ENCODE measurements around the gene KIF2A.
"Not testable (repeated sequence)": the region's sequence is repeated elsewhere in the genome, so short reads cannot be mapped to it uniquely, and the experiment has no call there.

KIF2A gene

DNA sequence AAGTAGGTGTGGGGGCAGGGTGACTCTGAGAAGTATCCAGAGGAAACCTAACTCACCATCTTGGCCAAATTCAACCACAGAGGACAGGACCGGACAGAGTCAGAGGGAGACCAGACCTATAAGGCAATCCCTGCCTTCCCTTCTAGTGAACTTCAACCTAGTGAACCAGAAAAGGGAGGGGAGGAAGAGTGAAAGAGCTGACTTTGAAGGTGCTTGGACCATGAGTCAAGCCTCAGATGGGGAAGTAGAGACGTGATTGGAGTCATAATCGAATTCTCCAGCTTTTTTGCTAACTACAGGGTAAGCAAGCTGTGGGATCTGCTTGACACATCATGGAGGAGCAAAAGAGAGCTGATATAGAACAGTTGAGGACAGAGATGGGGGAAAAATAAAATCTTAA lies 18.8 kb upstream of the KIF2A start:
- no peak overlapping the region for H3K27ac ChIP-seq (ENCODE audit: low read depth in 2 of 2, low read length in 2 of 2)
- H3K4me3 ChIP-seq (ENCODE audit: low read length in 2 of 2), result no peak overlapping the region
- H3K27me3 ChIP-seq (ENCODE audit: control insufficient read depth in 2 of 2, insufficient read depth in 2 of 2, low read length in 2 of 2), result no peaks in the 10 kb centered on the region
- H3K4me1 ChIP-seq (ENCODE audit: control insufficient read depth in 2 of 2, insufficient read depth in 2 of 2, low read length in 2 of 2), result peaks cover 3 to 4% of the 10 kb centered on the region in 2 donors
- H3K9ac ChIP-seq (ENCODE audit: low read depth in 1 of 2, low read length in 2 of 2), result no peak overlapping the region
- no peaks in the 10 kb centered on the region for H3K36me3 ChIP-seq (ENCODE audit: control insufficient read depth in 2 of 2, insufficient read depth in 2 of 2, low read length in 2 of 2)
- H3K9me3 ChIP-seq (ENCODE audit: control insufficient read depth in 2 of 2, low read length in 2 of 2), result no peaks in the 10 kb centered on the region

DNA sequence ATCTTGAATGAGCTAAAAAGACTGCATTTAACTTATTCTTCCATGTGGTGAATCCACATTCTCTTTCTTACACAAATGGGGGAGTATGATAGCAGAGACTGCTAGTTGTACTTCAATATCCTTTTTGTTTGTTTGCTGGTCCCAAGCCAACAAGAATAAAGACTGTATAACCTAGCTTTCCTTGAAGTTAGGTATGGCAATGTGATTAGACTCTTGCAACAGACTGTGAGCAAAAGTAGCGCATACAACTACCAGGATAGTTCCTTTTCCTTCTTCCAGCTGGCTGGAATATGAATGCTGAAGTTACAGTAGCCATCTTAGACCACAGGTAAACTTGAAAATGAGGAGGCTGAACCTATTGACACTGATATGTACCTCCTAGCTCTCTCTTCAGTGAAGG lies 17.9 kb upstream of the KIF2A start:
- no peaks in the 10 kb centered on the region for H3K27me3 ChIP-seq (ENCODE audit: control insufficient read depth in 2 of 2, insufficient read depth in 2 of 2, low read length in 2 of 2)
- peak overlapping the region in 1 of 2 donors; percentile 43 for H3K27ac ChIP-seq (ENCODE audit: low read depth in 2 of 2, low read length in 2 of 2)
- H3K9ac ChIP-seq (ENCODE audit: low read depth in 1 of 2, low read length in 2 of 2), result no peak overlapping the region
- peaks cover 3% of the 10 kb centered on the region in 2 donors for H3K4me1 ChIP-seq (ENCODE audit: control insufficient read depth in 2 of 2, insufficient read depth in 2 of 2, low read length in 2 of 2)
- no peak overlapping the region for H3K4me3 ChIP-seq (ENCODE audit: low read length in 2 of 2)
- H3K36me3 ChIP-seq (ENCODE audit: control insufficient read depth in 2 of 2, insufficient read depth in 2 of 2, low read length in 2 of 2), result no peaks in the 10 kb centered on the region
- no peaks in the 10 kb centered on the region for H3K9me3 ChIP-seq (ENCODE audit: control insufficient read depth in 2 of 2, low read length in 2 of 2)

DNA sequence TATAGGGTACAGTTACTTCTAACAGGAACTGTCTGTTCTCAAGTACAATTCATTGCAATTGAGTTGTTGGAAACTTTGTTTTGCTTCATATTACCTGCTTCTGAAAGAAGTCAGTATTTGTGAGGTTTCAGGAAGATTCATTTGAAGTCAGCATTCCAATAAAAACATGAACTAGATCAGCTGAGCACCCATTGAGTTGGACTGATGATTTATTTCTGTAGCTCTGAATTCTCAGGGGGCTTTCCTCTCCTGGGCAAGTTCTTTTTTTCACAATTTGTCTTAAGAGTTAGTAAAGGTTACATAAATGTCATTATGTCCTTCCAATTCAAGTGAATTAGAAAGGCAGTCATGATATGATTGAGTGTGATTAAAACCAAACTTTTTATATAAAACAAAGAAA lies 16.2 kb upstream of the KIF2A start:
- H3K9me3 ChIP-seq (ENCODE audit: control insufficient read depth in 2 of 2, low read length in 2 of 2), result no peaks in the 10 kb centered on the region
- no peak overlapping the region for H3K4me3 ChIP-seq (ENCODE audit: low read length in 2 of 2)
- H3K27ac ChIP-seq (ENCODE audit: low read depth in 2 of 2, low read length in 2 of 2), result no peak overlapping the region
- no peaks in the 10 kb centered on the region for H3K36me3 ChIP-seq (ENCODE audit: control insufficient read depth in 2 of 2, insufficient read depth in 2 of 2, low read length in 2 of 2)
- peaks cover 0 to 3% of the 10 kb centered on the region in 2 donors for H3K4me1 ChIP-seq (ENCODE audit: control insufficient read depth in 2 of 2, insufficient read depth in 2 of 2, low read length in 2 of 2)
- no peak overlapping the region for H3K9ac ChIP-seq (ENCODE audit: low read depth in 1 of 2, low read length in 2 of 2)
- H3K27me3 ChIP-seq (ENCODE audit: control insufficient read depth in 2 of 2, insufficient read depth in 2 of 2, low read length in 2 of 2), result no peaks in the 10 kb centered on the region

DNA sequence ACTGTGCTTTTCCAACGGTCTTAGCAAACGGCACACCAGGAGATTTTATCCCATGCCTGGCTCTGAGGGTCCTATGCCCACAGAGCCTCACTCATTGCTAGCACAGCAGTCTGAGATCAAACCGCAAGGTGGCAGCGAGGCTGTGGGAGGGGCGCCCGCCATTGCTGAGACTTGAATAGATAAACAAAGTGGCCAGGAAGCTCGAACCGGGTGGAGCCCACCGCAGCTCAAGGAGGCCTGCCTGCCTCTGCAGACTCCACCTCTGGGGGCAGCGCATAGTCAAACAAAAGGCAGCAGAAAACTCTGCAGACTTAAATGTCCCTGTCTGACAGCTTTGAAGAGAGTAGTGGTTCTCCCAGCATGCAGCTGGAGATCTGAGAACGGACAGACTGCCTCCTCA lies 14.2 kb upstream of the KIF2A start:
- not testable (repeated sequence) for H3K27ac ChIP-seq (ENCODE audit: low read depth in 2 of 2, low read length in 2 of 2); H3K9me3 ChIP-seq (ENCODE audit: control insufficient read depth in 2 of 2, low read length in 2 of 2); H3K4me3 ChIP-seq (ENCODE audit: low read length in 2 of 2); H3K4me1 ChIP-seq (ENCODE audit: control insufficient read depth in 2 of 2, insufficient read depth in 2 of 2, low read length in 2 of 2); H3K27me3 ChIP-seq (ENCODE audit: control insufficient read depth in 2 of 2, insufficient read depth in 2 of 2, low read length in 2 of 2); H3K36me3 ChIP-seq (ENCODE audit: control insufficient read depth in 2 of 2, insufficient read depth in 2 of 2, low read length in 2 of 2); H3K9ac ChIP-seq (ENCODE audit: low read depth in 1 of 2, low read length in 2 of 2)

DNA sequence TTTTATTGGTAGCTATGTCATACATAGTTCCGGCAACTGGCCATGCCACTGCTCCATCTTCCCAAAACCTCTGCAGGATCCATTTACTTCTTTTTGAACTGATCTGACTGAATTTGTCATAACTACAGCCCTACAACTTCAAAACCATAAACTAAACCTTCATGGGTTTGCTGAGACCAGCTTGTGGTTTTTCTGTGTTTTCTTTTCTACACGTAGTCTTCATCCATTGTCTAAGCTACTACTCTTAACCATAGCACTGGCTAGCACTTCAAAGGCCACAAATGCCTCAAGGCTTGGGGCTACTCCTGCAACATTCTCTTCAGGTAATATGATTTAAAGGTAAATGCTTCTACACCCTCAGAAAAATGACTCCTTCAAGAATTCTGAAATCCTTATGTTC lies 9.0 kb upstream of the KIF2A start:
- H3K27ac ChIP-seq (ENCODE audit: low read depth in 2 of 2, low read length in 2 of 2), result no peak overlapping the region
- no peaks in the 10 kb centered on the region for H3K27me3 ChIP-seq (ENCODE audit: control insufficient read depth in 2 of 2, insufficient read depth in 2 of 2, low read length in 2 of 2)
- H3K4me3 ChIP-seq (ENCODE audit: low read length in 2 of 2), result no peak overlapping the region
- H3K9ac ChIP-seq (ENCODE audit: low read depth in 1 of 2, low read length in 2 of 2), result no peak overlapping the region
- no peaks in the 10 kb centered on the region for H3K9me3 ChIP-seq (ENCODE audit: control insufficient read depth in 2 of 2, low read length in 2 of 2)
- H3K4me1 ChIP-seq (ENCODE audit: control insufficient read depth in 2 of 2, insufficient read depth in 2 of 2, low read length in 2 of 2), result no peaks in the 10 kb centered on the region
- H3K36me3 ChIP-seq (ENCODE audit: control insufficient read depth in 2 of 2, insufficient read depth in 2 of 2, low read length in 2 of 2), result no peaks in the 10 kb centered on the region

DNA sequence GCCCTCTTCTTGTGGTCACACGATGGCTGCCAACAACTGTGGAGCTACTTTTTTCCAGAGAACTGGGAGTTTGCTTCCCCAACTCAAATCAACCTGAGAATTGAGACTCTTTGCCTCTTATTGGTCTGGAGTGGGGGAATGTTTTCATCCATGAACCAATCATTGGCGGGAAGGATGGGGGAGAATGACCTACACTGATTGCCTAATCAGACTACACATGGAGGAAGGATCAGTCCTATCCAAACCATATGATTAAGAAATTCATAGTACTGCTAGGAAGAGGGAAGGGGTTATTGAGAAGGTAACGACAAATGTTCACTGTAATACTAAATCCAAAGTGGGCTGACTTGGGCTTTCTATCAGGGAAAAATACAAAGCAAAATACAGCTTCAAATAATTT lies 7.9 kb upstream of the KIF2A start:
- H3K4me1 ChIP-seq (ENCODE audit: control insufficient read depth in 2 of 2, insufficient read depth in 2 of 2, low read length in 2 of 2), result no peaks in the 10 kb centered on the region
- H3K27me3 ChIP-seq (ENCODE audit: control insufficient read depth in 2 of 2, insufficient read depth in 2 of 2, low read length in 2 of 2), result no peaks in the 10 kb centered on the region
- no peak overlapping the region for H3K27ac ChIP-seq (ENCODE audit: low read depth in 2 of 2, low read length in 2 of 2)
- no peaks in the 10 kb centered on the region for H3K9me3 ChIP-seq (ENCODE audit: control insufficient read depth in 2 of 2, low read length in 2 of 2)
- no peak overlapping the region for H3K9ac ChIP-seq (ENCODE audit: low read depth in 1 of 2, low read length in 2 of 2)
- H3K4me3 ChIP-seq (ENCODE audit: low read length in 2 of 2), result no peak overlapping the region
- H3K36me3 ChIP-seq (ENCODE audit: control insufficient read depth in 2 of 2, insufficient read depth in 2 of 2, low read length in 2 of 2), result no peaks in the 10 kb centered on the region

DNA sequence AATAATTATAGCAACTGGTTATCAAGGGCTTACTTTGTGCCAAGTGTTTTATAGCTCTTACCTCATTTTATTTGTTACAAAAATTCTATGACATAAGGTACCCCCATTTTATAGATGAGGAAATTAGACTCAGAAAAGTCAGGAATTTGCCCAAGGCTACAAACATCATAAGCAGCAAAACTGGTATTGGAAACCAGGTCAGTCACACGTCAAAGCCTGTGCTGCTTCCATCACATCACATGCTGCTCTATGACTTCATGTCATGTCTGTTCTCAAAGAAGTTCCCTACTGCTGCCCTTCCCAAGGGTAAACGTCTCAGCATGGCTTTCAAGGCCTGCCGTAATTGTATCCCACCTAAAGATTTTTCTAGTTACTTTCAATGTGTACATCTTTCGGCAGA lies 6.9 kb upstream of the KIF2A start:
- H3K36me3 ChIP-seq (ENCODE audit: control insufficient read depth in 2 of 2, insufficient read depth in 2 of 2, low read length in 2 of 2), result no peaks in the 10 kb centered on the region

DNA sequence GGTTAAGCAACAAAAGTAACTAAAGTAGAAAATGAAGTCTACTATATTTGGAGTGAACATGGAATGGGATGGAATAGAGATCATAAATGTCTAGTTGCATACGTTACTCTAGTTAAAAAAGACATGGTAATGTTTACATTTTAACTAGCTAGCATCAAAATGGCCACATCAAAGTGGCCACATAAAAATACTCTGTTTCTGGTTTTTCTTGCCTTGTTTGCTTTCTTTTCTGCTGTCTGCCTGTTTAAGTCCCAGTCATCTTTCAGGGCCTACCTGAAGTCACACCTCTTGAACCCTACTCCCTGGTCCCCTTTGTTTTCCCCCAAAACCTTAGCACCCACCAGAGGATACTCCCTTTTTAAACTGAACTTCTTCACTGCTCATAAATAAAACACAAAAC lies 6.4 kb upstream of the KIF2A start:
- Histone ChIP-seq H3K4me1 (ENCODE audit: control insufficient read depth in 2 of 2, insufficient read depth in 2 of 2, low read length in 2 of 2) (no peaks in the 10 kb centered on the region), H3K27ac (ENCODE audit: low read depth in 2 of 2, low read length in 2 of 2) (no peak overlapping the region), H3K27me3 (ENCODE audit: control insufficient read depth in 2 of 2, insufficient read depth in 2 of 2, low read length in 2 of 2) (no peaks in the 10 kb centered on the region), H3K4me3 (ENCODE audit: low read length in 2 of 2) (no peak overlapping the region), H3K9me3 (ENCODE audit: control insufficient read depth in 2 of 2, low read length in 2 of 2) (no peaks in the 10 kb centered on the region), H3K9ac (ENCODE audit: low read depth in 1 of 2, low read length in 2 of 2) (no peak overlapping the region), H3K36me3 (ENCODE audit: control insufficient read depth in 2 of 2, insufficient read depth in 2 of 2, low read length in 2 of 2) (no peaks in the 10 kb centered on the region)

More for the DNA sequence above, 6.9 kb upstream of the KIF2A start:
- Histone ChIP-seq H3K4me1 (ENCODE audit: control insufficient read depth in 2 of 2, insufficient read depth in 2 of 2, low read length in 2 of 2) (no peaks in the 10 kb centered on the region), H3K27ac (ENCODE audit: low read depth in 2 of 2, low read length in 2 of 2) (no peak overlapping the region), H3K9me3 (ENCODE audit: control insufficient read depth in 2 of 2, low read length in 2 of 2) (no peaks in the 10 kb centered on the region), H3K9ac (ENCODE audit: low read depth in 1 of 2, low read length in 2 of 2) (no peak overlapping the region), H3K4me3 (ENCODE audit: low read length in 2 of 2) (no peak overlapping the region), H3K27me3 (ENCODE audit: control insufficient read depth in 2 of 2, insufficient read depth in 2 of 2, low read length in 2 of 2) (no peaks in the 10 kb centered on the region)

DNA sequence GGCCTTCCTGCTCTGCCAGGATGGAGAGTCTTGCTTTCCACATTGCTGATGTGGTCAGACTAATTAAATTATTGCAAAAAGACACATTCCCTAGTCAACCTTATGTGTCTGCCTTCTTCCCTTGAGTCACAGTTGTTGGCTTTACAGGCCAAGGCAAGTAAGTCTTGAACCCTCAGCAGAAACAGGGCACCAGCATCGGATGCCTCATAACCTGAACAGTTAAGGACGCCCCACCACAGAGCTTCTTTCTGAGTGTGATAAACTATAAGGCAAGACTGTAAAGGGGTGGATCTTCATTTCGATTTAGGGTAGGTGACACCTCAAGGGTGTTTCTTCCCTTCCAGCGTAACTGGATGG lies 670 bp upstream of the KIF2A start:
- peaks cover 0 to 2% of the 10 kb centered on the region in 2 donors for H3K36me3 ChIP-seq (ENCODE audit: control insufficient read depth in 2 of 2, insufficient read depth in 2 of 2, low read length in 2 of 2)
- H3K4me1 ChIP-seq (ENCODE audit: control insufficient read depth in 2 of 2, insufficient read depth in 2 of 2, low read length in 2 of 2), result peaks cover 8% of the 10 kb centered on the region in 2 donors
- no peaks in the 10 kb centered on the region for H3K9me3 ChIP-seq (ENCODE audit: control insufficient read depth in 2 of 2, low read length in 2 of 2)
- H3K4me3 ChIP-seq (ENCODE audit: low read length in 2 of 2), result peak overlapping the region; percentile 86 to 87
- peak overlapping the region; percentile 85 to 91 for H3K27ac ChIP-seq (ENCODE audit: low read depth in 2 of 2, low read length in 2 of 2)
- H3K27me3 ChIP-seq (ENCODE audit: control insufficient read depth in 2 of 2, insufficient read depth in 2 of 2, low read length in 2 of 2), result no peaks in the 10 kb centered on the region
- H3K9ac ChIP-seq (ENCODE audit: low read depth in 1 of 2, low read length in 2 of 2), result peak overlapping the region; percentile 78 to 86

DNA sequence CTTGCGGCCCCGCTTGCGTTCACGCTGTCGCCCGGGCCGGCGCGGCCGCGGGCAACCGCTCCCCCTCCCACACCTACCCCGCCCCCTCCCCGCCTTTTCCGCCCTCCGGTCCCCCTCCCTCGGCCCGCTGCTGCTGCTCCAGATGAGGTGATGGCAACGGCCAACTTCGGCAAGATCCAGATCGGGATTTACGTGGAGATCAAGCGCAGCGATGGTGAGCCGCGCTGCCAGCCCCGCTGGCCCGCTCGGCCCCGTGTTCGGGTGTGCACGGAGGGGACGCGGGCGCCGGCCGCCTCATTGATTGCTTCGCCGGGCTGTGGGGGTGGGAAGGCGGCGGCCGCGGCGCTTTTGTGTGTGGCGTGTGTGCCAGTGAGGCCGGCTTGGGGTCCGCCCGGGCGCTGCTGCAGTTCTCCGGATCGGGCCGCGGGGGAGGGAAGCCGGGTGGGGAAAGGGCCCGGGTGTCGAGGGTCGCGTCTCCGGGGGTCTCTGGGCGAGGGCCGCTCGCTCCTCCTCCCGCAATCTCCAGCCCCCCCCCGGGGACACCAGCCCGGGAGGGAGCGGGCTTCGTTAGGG lies 403 bp downstream of the KIF2A start:
- Histone ChIP-seq H3K4me1 (ENCODE audit: control insufficient read depth in 2 of 2, insufficient read depth in 2 of 2, low read length in 2 of 2) (peaks cover 8% of the 10 kb centered on the region in 2 donors), H3K27ac (ENCODE audit: low read depth in 2 of 2, low read length in 2 of 2) (peak overlapping the region; percentile 85 to 91), H3K9ac (ENCODE audit: low read depth in 1 of 2, low read length in 2 of 2) (peak overlapping the region; percentile 75 to 86), H3K27me3 (ENCODE audit: control insufficient read depth in 2 of 2, insufficient read depth in 2 of 2, low read length in 2 of 2) (no peaks in the 10 kb centered on the region), H3K36me3 (ENCODE audit: control insufficient read depth in 2 of 2, insufficient read depth in 2 of 2, low read length in 2 of 2) (peaks cover 0 to 2% of the 10 kb centered on the region in 2 donors), H3K4me3 (ENCODE audit: low read length in 2 of 2) (peak overlapping the region; percentile 86 to 92), H3K9me3 (ENCODE audit: control insufficient read depth in 2 of 2, low read length in 2 of 2) (no peaks in the 10 kb centered on the region)
